AG10803 (cell line): ENCODE data around the gene ADGRB2.

Experiments
- DNase-seq: peaks from one replicate; pipeline ENCODE4 v3.0.0; 2010; ENCODE audit warnings: low read depth
- H3K4me3 ChIP-seq: 2 replicates; pipeline ENCODE4 v1.5.1; 2011; ENCODE audit warnings: mild to moderate bottlenecking, low read length, control low read depth
- CTCF ChIP-seq: conservative IDR thresholded peaks from 2 replicates; pipeline ENCODE4 v1.5.1; 2011; ENCODE audit warnings: mild to moderate bottlenecking, low read length, control low read depth, inconsistent platforms

Gene ADGRB2

GRCh38 chr1:31757989-31758388 lies 6.2 kb downstream of the ADGRB2 start:
- no peak overlapping the region for H3K4me3 ChIP-seq
- DNase-seq, result no peak
- no peak for TF ChIP-seq CTCF

GRCh38 chr1:31757204-31757679 lies 6.9 kb downstream of the ADGRB2 start:
- no peak overlapping the region for H3K4me3 ChIP-seq
- DNase-seq, result no peak
- no peak for TF ChIP-seq CTCF

GRCh38 chr1:31756578-31756977 lies 7.6 kb downstream of the ADGRB2 start:
- no peak for DNase-seq
- no peak for TF ChIP-seq CTCF
- H3K4me3 ChIP-seq, result no peak overlapping the region

DNA sequence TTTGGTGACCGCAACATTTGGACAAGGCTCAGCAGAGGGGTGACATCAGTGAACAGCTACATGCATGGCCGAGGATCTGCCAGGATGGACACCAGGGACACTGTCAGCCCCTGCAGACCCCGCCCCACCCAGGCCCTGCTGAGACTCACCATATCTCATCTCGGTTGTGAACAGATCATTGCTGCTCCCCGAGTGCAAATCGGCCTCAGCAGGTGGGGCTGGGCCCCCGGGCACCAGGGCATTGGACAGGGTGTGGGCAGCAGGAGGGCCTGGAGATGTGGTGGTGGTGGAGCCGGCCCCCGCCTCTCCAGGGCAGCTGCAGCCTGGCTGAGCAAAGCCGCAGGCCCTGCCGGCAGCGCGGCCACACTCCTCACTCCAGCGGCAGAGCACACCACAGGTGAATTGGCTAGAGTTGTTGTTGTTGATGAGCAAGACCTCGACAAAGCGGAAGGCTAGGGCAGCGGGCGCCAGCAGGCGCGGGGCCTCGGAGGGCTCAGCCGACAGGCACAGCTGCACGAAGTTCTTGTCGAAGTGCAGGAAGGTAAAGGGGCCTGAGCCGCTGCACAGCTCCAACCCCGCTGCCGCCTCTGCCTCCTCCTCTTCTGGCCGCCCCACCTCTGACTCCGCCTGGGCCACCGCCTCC lies 8.2 kb downstream of the ADGRB2 start:
- H3K4me3 ChIP-seq, result no peak overlapping the region
- no peak for DNase-seq
- TF ChIP-seq CTCF, result no peak

GRCh38 chr1:31755197-31755611 lies 8.9 kb downstream of the ADGRB2 start:
- TF ChIP-seq CTCF, result no peak
- H3K4me3 ChIP-seq, result no peak overlapping the region
- peak; percentile 33 for DNase-seq

DNA sequence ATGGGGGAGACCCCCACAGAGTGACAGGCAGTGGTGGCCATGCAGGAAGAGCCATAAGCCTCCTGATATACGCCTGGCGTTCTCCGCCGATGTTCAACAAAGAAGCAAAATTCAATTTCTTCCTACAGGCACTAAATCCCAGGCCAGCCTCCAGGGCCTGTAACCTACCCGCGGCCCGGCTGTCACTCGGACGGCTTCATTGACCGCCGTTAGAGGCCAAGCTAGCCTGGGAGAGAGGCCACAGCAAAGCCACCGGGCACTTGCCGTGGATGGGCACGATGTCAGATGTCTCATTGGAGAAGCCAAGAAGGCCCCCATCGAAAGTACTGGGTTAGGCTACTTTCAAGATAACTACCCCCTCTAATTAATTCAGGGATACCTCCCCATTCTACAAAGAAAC lies 9.7 kb downstream of the ADGRB2 start:
- DNase-seq, result no peak

More for the DNA sequence above, 9.7 kb downstream of the ADGRB2 start:
- no peak overlapping the region for H3K4me3 ChIP-seq
- no peak for TF ChIP-seq CTCF
